ENCODE data around the gene MACROD2.

DNA sequence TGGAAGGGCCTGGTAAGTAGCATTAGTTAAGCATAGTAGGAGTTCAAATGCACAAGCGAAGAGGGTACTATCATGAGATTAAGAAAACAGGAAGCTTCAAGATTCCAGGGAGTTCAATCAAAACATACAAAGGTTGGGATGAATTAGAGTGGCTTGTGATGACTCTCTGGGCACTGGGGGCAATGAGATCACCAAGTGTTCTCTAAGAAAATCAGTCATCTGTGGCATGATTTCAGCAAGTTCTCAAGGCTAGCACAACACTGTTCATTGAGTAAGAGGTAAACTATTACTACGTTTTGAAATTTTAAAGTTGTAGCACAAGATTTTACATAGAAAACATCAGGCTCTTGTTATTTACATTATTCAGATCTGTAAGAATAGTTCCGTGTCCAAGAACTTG is 481.8 kb downstream of the MACROD2 start:
- TF ChIP-seq, protein P1, sequence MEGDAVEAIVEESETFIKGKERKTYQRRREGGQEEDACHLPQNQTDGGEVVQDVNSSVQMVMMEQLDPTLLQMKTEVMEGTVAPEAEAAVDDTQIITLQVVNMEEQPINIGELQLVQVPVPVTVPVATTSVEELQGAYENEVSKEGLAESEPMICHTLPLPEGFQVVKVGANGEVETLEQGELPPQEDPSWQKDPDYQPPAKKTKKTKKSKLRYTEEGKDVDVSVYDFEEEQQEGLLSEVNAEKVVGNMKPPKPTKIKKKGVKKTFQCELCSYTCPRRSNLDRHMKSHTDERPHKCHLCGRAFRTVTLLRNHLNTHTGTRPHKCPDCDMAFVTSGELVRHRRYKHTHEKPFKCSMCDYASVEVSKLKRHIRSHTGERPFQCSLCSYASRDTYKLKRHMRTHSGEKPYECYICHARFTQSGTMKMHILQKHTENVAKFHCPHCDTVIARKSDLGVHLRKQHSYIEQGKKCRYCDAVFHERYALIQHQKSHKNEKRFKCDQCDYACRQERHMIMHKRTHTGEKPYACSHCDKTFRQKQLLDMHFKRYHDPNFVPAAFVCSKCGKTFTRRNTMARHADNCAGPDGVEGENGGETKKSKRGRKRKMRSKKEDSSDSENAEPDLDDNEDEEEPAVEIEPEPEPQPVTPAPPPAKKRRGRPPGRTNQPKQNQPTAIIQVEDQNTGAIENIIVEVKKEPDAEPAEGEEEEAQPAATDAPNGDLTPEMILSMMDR (conservative IDR thresholded peaks at IDR 0.05 in 1 of 2, IDR thresholded peaks at IDR 0.05 in 1 of 2; ENCODE audit: extremely low read depth in 1 of 2, insufficient read depth in 1 of 2, low read depth in 1 of 2, low read length in 2 of 2) = no peak
- TF ChIP-seq EZH2 (IDR thresholded peaks at IDR 0.05; ENCODE audit: borderline replicate concordance, low read length) = no peak

Data from mammary epithelial cell (primary cell).